ENCODE measurements around the gene SLC39A2. TPM values are rescaled to one million over a fixed set of nuclear protein-coding genes. Genes with fewer than 3 reads are reported as not detected.

SLC39A2 gene
- total and polyA plus RNA-seq, 3 donors from 2014 or later = 0.24 to 0.31 TPM; not detected in 1

GRCh38 chr14:21026988-21027315 is 27.9 kb downstream of the SLC39A2 start:
- DNase-seq = no peak
- Histone ChIP-seq H3K27me3 (no peaks in the 10 kb centered on the region), H3K36me3 (ENCODE audit: low read depth, missing control alignments) (no peaks in the 10 kb centered on the region), H3K4me3 (no peak overlapping the region), H3K27ac (peak overlapping the region; percentile 46 to 91), H3K4me1 (peaks cover 29% of the 10 kb centered on the region), H3K9me3 (no peaks in the 10 kb centered on the region)
- WGBS, 2 donors = 16 to 48% methylated on average over 3 of the region's 3 CpGs
- intact Hi-C loops (cut with DNase I; ENCODE audit: low total_unique reads) = no loop called here
- TF ChIP-seq POLR2A (IDR thresholded peaks at IDR 0.05) = no peak
- no peak for TF ChIP-seq CTCF (IDR thresholded peaks at IDR 0.05)

GRCh38 chr14:21029917-21030316 is 30.8 kb downstream of the SLC39A2 start, which contains the start of gene TPPP2:
Gene TPPP2, plus strand, starts transcription at chr14:21030217. Its CDS starts 365 bp downstream, at chr14:21030582.
- DNase-seq = no peak
- Histone ChIP-seq H3K36me3 (ENCODE audit: low read depth, missing control alignments) (no peaks in the 10 kb centered on the region), H3K4me3 (no peak within 1 kb of the TSS), H3K4me1 (peaks cover 23% of the 10 kb centered on the region), H3K27ac (no peak within 1 kb of the TSS), H3K27me3 (no peaks in the 10 kb centered on the region), H3K9me3 (no peaks in the 10 kb centered on the region)
- WGBS, 2 donors = 92 to 97% methylated on average over 5 of the region's 5 CpGs
- TF ChIP-seq POLR2A (IDR thresholded peaks at IDR 0.05) (no peak), CTCF (IDR thresholded peaks at IDR 0.05) (no peak)
- intact Hi-C loops (cut with DNase I; ENCODE audit: low total_unique reads) = no loop called here

- no peaks in the 10 kb centered on the region for H3K9me3 ChIP-seq
- intact Hi-C loops (cut with DNase I; ENCODE audit: low total_unique reads) = no loop called here
- H3K27ac ChIP-seq = no peak overlapping the region
- H3K27me3 ChIP-seq = no peaks in the 10 kb centered on the region
- H3K4me1 ChIP-seq = peaks cover 29% of the 10 kb centered on the region
- H3K4me3 ChIP-seq = no peak overlapping the region
- 86 to 89% methylated on average over 12 of the region's 12 CpGs for WGBS, 2 donors
- DNase-seq = no peak
- TF ChIP-seq CTCF (IDR thresholded peaks at IDR 0.05) (no peak), POLR2A (IDR thresholded peaks at IDR 0.05) (no peak)
- no peaks in the 10 kb centered on the region for H3K36me3 ChIP-seq (ENCODE audit: low read depth, missing control alignments)
These were observed 31.4 kb downstream of the SLC39A2 start for GRCh38 chr14:21030531-21030930.

- no peaks in the 10 kb centered on the region for H3K9me3 ChIP-seq
- intact Hi-C loops (cut with DNase I; ENCODE audit: low total_unique reads) = no loop called here
- no peak for DNase-seq
- peaks cover 15% of the 10 kb centered on the region for H3K4me1 ChIP-seq
- no peaks in the 10 kb centered on the region for H3K27me3 ChIP-seq
- WGBS, 2 donors = 92 to 93% methylated on average over 5 of the region's 5 CpGs
- no peak overlapping the region for H3K4me3 ChIP-seq
- no peak for TF ChIP-seq CTCF (IDR thresholded peaks at IDR 0.05)
- no peak for TF ChIP-seq POLR2A (IDR thresholded peaks at IDR 0.05)
- H3K36me3 ChIP-seq (ENCODE audit: low read depth, missing control alignments) = no peaks in the 10 kb centered on the region
- no peak overlapping the region for H3K27ac ChIP-seq
These were observed 33.4 kb downstream of the SLC39A2 start for GRCh38 chr14:21032326-21033132.

Measured in testis (tissue), 3 donors.